Thoracic aorta (tissue), 2 donors: ENCODE results near the gene GRK2. TPM values are rescaled to one million over a fixed set of nuclear protein-coding genes. Genes with fewer than 3 reads are reported as not detected.
A peak's percentile ranks its signal among the peaks of the same experiment; 100 is the strongest.

ENCODE experiments used
- ATAC-seq: fragments of 150-250 bp; one replicate; pipeline ENCODE4 v1.8.0; 2017; ENCODE audit warnings: low read depth; ENCODE audit not compliant: insufficient number of reproducible peaks, low FRiP score
- DNase-seq: peaks from one replicate; pipeline ENCODE4 v3.0.0-alpha.2; 2020; ENCODE audit warnings: low spot score
- H3K27ac ChIP-seq, 2 donors: fragments of 200-600 bp; sonication (generic); 1 replicate in 1 of 2; 2 replicates in 1 of 2; pipeline ENCODE4 v1.5.1; 2016; ENCODE audit warnings: mild to moderate bottlenecking in 2 of 2, moderate library complexity in 2 of 2
- H3K27me3 ChIP-seq: fragments of 200-600 bp; sonication (generic); replicated peaks from 2 replicates; pipeline ENCODE4 v1.6.0; 2016; ENCODE audit warnings: mild to moderate bottlenecking; ENCODE audit not compliant: insufficient read depth
- H3K36me3 ChIP-seq: fragments of 200-600 bp; sonication (generic); one replicate; pipeline ENCODE4 v1.5.1; 2016
- H3K4me1 ChIP-seq, 2 donors: fragments of 200-600 bp; sonication (generic); 1 replicate in 1 of 2; 2 replicates in 1 of 2; pipeline versions ENCODE4 v1.5.1 to v1.6.0; 2016; ENCODE audit warnings: low read depth in 2 of 2, mild to moderate bottlenecking in 1 of 2; ENCODE audit not compliant: control insufficient read depth in 1 of 2
- H3K4me3 ChIP-seq: fragments of 200-600 bp; sonication (generic); 2 replicates; pipeline ENCODE4 v1.5.1; 2016; ENCODE audit warnings: mild to moderate bottlenecking
- H3K9me3 ChIP-seq: fragments of 200-600 bp; sonication (generic); 2 replicates; pipeline ENCODE4 v1.5.1; 2016
- CTCF ChIP-seq: fragments of 200-600 bp; sonication (generic); IDR thresholded peaks from one replicate; pipeline ENCODE4 v1.5.1; 2019; ENCODE audit warnings: antibody characterized with exemption
- total RNA-seq, 2 donors: library from RNA; depleted of rRNA; stranded (reverse); fragments of >200 nt; gene quantifications; one replicate each; pipeline versions ENCODE4 v1.1.0 to v1.2.3, GENCODE V29; 2016

Gene GRK2
- total RNA-seq, 2 donors from 2014 or later = 72.8 to 85.2 TPM

DNA sequence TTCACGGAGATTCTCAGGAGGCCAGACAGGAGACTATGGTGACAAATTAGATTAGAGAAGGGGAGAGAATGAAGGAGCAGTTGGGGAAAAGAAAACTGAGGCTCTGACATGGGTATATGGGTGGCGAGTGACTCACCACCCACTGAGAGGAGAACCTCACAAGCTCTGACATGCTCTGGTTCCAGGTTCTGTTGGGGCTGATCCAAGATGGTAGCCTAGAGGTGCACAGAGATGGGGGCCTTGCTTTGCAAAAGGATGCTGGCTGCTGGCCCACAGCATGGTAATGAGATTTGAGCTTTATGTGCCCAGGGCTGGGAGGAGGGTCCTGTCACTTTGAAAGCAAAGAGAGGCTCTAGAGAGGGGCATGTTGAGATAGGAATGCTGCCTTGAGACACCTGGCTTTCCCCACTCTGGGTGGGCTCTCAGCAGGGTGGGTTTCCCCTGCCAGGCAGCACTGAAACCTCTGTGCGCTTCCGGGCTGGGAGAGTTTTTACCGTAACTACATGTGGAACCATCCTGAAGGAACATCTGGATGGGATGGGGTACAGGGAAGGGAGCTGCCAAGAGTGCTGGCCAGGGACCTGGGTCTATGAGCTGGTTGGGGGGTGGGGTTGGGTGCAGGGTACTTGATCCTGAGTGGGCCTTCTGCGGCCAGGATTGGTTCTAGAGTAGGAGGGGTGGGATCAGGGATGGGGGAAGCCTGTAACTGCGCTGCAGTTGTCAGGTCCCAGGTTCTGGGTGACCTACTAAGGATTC is 1.2 kb upstream of the GRK2 start:
- DNase-seq (no peak), ATAC-seq (no peak)
- Histone ChIP-seq H3K4me3 (no peak overlapping the region), H3K27ac (peak overlapping the region; percentile 49 to 72), H3K9me3 (no peaks in the 10 kb centered on the region), H3K4me1 (peaks cover 31 to 67% of the 10 kb centered on the region in 2 donors), H3K36me3 (no peaks in the 10 kb centered on the region), H3K27me3 (no peaks in the 10 kb centered on the region)
- no peak for TF ChIP-seq CTCF

GRCh38 chr11:67265633-67266448 is 432 bp upstream of the GRK2 start:
- peak; percentile 73 for TF ChIP-seq CTCF
- peak overlapping the region; percentile 49 to 72 for H3K27ac ChIP-seq
- H3K27me3 ChIP-seq = no peaks in the 10 kb centered on the region
- ATAC-seq (peak; percentile 37), DNase-seq (no peak)
- no peaks in the 10 kb centered on the region for H3K36me3 ChIP-seq
- peaks cover 37 to 75% of the 10 kb centered on the region in 2 donors for H3K4me1 ChIP-seq
- H3K9me3 ChIP-seq = no peaks in the 10 kb centered on the region
- H3K4me3 ChIP-seq = peak overlapping the region; percentile 46

DNA sequence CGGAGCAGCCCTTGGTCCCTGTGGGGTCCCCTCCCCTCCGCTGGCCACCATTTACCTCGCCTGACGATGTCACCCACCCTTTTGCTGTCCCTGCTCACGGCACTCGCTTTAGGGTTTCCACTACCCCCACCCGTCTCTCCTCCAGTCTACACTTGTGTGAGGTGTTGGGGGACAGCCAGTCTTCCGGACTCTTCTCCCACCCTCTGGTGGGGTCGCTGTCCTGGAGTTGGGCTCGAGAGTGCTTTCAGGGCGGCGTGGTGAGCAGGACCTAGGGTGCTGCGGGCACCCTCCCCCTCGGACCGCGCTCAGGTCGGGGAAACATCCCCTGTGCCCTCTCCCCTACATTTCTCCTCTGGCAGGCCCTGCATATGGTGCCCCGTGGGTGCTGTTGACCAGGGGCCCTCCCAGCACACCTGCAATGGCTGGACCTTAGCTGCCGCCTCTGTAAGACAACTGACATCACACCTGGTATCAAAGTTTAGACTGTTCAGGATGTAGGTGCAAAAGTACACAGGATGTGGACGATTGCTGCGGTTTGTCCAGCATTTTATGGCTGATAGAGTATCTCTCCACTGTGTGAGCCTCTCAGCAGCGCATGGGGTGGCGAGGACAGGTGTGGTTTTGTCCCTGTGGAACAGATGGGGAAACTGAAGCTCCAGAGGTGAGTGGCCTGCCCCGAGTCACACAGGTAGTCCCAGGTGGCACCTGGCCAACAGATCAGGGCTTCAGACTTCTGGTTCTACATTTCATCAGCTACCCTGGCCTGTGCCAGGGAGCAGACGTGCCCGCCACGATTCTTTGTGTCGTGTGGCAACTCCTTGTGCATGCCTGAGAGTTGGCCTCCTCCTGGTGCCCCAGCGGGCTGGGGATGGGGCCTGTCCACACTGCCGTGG is 1.2 kb downstream of the GRK2 start:
- peak overlapping the region; percentile 90 for H3K4me3 ChIP-seq
- H3K4me1 ChIP-seq = peaks cover 52 to 77% of the 10 kb centered on the region in 2 donors
- no peak for ATAC-seq
- H3K27ac ChIP-seq = peak overlapping the region; percentile 69 to 76
- H3K9me3 ChIP-seq = no peaks in the 10 kb centered on the region
- H3K36me3 ChIP-seq = no peaks in the 10 kb centered on the region
- no peak for DNase-seq
- no peak for TF ChIP-seq CTCF
- no peaks in the 10 kb centered on the region for H3K27me3 ChIP-seq

DNA sequence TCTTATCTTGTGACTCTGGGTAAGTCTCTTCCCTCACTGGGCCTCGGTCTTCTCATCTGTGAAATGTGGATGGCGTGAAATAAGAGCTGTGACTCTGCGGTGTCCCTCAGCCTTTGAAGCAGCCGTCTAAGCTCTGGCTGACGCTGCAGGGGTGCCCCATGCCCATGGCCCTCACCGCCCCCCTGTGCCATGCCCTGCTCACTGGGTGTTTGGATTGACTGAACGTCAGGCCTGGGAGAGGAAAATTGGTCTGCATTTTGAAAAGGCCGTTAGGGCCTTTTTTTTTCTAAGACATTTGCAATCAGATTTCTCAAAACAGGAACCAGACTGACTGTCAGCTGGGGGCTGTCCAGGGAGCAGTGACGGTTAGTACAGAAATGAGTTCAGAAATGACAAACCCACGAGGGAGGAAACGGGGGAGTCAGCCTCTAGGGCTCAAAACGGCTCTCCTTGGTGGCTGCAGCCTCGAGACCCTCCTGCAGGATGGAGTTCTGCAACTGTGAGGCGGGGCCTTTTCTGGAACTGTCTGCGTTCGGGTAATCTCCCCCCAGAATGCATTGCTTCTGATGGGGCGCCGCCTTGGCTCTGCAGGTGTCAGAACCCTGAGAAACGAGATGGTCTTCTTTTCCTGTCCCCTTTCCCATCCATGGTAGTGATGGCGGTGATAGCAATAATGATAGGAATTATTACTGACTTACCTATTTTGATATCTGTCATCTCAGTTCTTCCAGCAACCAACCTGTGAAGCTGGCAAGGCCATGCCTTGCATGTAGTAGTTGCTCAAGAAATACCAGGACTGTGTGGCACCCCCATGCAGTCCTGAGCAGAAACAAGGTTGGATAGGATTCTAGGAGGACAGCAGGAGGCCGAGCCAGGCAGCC is 2.0 kb downstream of the GRK2 start:
- DNase-seq (no peak), ATAC-seq (no peak)
- Histone ChIP-seq H3K4me3 (peak overlapping the region; percentile 90), H3K27me3 (no peaks in the 10 kb centered on the region), H3K27ac (peak overlapping the region; percentile 69 to 76), H3K36me3 (no peaks in the 10 kb centered on the region), H3K9me3 (no peaks in the 10 kb centered on the region), H3K4me1 (peaks cover 55 to 77% of the 10 kb centered on the region in 2 donors)
- TF ChIP-seq CTCF = no peak
